Stimulated activated naive B cell treated with anti-CD40 and anti-IgM and Interleukin-4, amounts not matched to agents 10 μg/mL and 1 μg/mL and 100 μg/mL, for 72 hours (primary cell): Measurements from ENCODE around the gene LPIN1.

Experiments
- ATAC-seq, 2 donors: fragments of 150-1000 bp; cut with Tn5 transposase; replicated peaks; 2 replicates each; pipeline ENCODE4 v1.10.0; 2021; ENCODE audit warnings: moderate library complexity in 1 of 2
- DNase-seq: peaks from one replicate; pipeline ENCODE4 v3.0.0; 2021
- H3K27ac Mint-ChIP-seq: one replicate; pipeline ENCODE4 v1.8.0; 2022; ENCODE audit warnings: mild to moderate bottlenecking, mixed read lengths
- H3K27me3 Mint-ChIP-seq, 2 donors: one replicate each; pipeline ENCODE4 v1.8.0; 2022; ENCODE audit warnings: mixed read lengths in 2 of 2
- H3K36me3 Mint-ChIP-seq, 2 donors: one replicate each; pipeline ENCODE4 v1.8.0; 2022; ENCODE audit warnings: mixed read lengths in 2 of 2, mild to moderate bottlenecking in 1 of 2
- H3K4me1 Mint-ChIP-seq, 2 donors: one replicate each; pipeline ENCODE4 v1.8.0; 2022; ENCODE audit warnings: mixed read lengths in 2 of 2, mild to moderate bottlenecking in 1 of 2
- H3K4me3 Mint-ChIP-seq, 2 donors: one replicate each; pipeline ENCODE4 v1.8.0; 2022; ENCODE audit warnings: mild to moderate bottlenecking in 2 of 2, mixed read lengths in 2 of 2, moderate library complexity in 1 of 2
- H3K9me3 Mint-ChIP-seq, 2 donors: one replicate each; pipeline ENCODE4 v1.8.0; 2022; ENCODE audit warnings: mixed read lengths in 2 of 2, mild to moderate bottlenecking in 1 of 2

LPIN1 gene

DNA sequence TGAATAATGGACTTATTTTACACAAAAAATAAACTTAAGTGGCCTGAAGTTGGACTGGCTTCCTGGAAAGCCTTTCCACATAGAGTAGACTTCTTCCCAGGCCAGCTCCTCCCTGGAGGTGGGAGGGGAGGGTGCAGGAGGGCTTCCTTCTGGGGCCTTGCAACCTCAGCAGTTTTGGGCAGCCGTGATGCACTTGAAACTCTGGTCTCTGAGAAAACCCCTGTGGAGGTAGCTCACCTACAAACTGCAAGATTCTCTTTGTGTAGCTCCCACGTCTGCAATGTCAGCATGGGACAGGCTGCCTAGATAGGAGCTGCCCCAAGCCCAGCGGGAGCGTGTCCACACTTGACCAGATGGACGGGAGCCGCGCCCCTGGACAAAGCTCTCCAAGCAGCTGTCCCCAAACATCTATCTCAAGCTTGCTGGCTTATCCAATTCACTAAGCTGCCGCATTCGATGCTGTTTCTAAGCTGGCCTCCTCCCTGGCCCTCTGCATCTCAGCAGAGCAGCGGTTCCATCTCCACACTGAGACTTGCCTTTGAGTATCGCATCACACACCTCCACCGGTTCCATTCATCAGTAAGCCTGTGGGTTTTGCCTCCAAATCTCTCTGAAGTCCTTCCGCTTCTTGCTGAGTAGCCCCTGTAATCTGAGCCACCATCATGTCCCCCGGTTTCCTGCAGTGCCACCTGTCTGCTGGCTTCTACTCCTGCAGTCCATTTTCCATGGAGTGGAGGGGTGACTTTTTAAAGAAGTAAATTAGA is 1.6 kb upstream of the LPIN1 start:
- ATAC-seq = no peak
- H3K27ac Mint-ChIP-seq = peak overlapping the region; percentile 1
- no peaks in the 10 kb centered on the region for H3K9me3 Mint-ChIP-seq
- peaks cover 6 to 10% of the 10 kb centered on the region in 2 donors for H3K36me3 Mint-ChIP-seq
- H3K4me3 Mint-ChIP-seq = peak overlapping the region; percentile 49 to 69
- H3K27me3 Mint-ChIP-seq = peaks cover 0 to 3% of the 10 kb centered on the region in 2 donors
- no peak for DNase-seq
- peaks cover 57 to 72% of the 10 kb centered on the region in 2 donors for H3K4me1 Mint-ChIP-seq

GRCh38 chr2:11745613-11746375 is 638 bp upstream of the LPIN1 start:
- Mint-ChIP-seq H3K36me3 (peaks cover 6 to 10% of the 10 kb centered on the region in 2 donors), H3K9me3 (no peaks in the 10 kb centered on the region)

GRCh38 chr2:11746807-11747459 is 501 bp downstream of the LPIN1 start:
- Mint-ChIP-seq H3K4me3 (peak overlapping the region; percentile 92 to 96), H3K27me3 (no peaks in the 10 kb centered on the region), H3K36me3 (peaks cover 10 to 11% of the 10 kb centered on the region in 2 donors), H3K27ac (peak overlapping the region; percentile 91), H3K4me1 (peaks cover 69 to 83% of the 10 kb centered on the region in 2 donors), H3K9me3 (no peaks in the 10 kb centered on the region)
- DNase-seq (no peak), ATAC-seq (peak; percentile 29 to 33)

More at GRCh38 chr2:11745613-11746375, 638 bp upstream of the LPIN1 start:
- no peaks in the 10 kb centered on the region for H3K27me3 Mint-ChIP-seq
- ATAC-seq = no peak
- no peak for DNase-seq
- peak overlapping the region; percentile 79 to 92 for H3K4me3 Mint-ChIP-seq
- peak overlapping the region; percentile 87 for H3K27ac Mint-ChIP-seq
- H3K4me1 Mint-ChIP-seq = peaks cover 65 to 77% of the 10 kb centered on the region in 2 donors

GRCh38 chr2:11748018-11748860 is 1.8 kb downstream of the LPIN1 start:
- Mint-ChIP-seq H3K4me1 (peaks cover 64 to 84% of the 10 kb centered on the region in 2 donors), H3K27ac (peak overlapping the region; percentile 91), H3K9me3 (no peaks in the 10 kb centered on the region), H3K4me3 (peak overlapping the region; percentile 92 to 96), H3K27me3 (no peaks in the 10 kb centered on the region), H3K36me3 (peaks cover 10 to 11% of the 10 kb centered on the region in 2 donors)
- no peak for ATAC-seq
- no peak for DNase-seq

DNA sequence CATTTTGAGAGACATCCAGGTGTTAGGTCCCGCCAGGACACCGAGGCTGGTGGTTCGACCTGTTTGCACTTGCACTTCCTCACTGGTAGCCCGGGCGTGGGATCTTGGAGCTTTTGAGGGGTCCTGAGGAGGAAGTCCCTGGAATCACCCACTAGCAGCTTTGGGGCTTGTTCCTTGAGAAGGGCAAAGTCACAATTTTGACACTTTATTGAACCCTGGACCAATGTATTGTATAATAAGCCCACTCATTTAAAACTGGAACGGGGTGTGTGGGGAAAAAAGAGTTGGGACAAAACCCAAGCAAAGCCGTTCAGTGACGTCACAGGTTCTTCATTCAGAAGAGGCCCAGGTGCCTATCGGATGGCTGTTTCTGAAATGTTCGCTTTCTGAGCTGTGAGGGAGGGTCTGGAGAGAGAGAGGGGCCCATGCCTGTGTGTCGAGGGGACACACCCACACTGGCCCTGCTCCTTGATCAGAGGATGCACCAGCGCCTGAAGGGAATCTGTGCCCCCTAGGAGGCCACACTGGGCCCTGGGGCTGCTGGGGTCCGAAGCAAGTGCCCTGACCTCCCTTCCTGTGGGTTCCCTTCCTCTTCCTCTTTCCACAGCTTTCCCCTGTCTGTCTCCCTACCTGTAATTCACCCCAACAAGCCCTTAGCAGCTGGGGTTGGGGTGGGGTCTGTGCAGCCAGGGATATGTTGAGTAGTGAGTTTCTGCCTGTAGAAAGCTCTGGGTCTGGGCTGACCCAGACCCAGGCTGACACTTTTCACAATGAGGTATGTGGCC is 2.6 kb downstream of the LPIN1 start:
- Mint-ChIP-seq H3K9me3 (no peaks in the 10 kb centered on the region), H3K4me1 (peaks cover 62 to 84% of the 10 kb centered on the region in 2 donors), H3K4me3 (peak overlapping the region; percentile 92 to 96), H3K36me3 (peaks cover 10 to 11% of the 10 kb centered on the region in 2 donors), H3K27ac (peak overlapping the region; percentile 91), H3K27me3 (no peaks in the 10 kb centered on the region)
- ATAC-seq = no peak
- no peak for DNase-seq

- DNase-seq (peak; percentile 43), ATAC-seq (peak; percentile 2 to 5)
- H3K4me1 Mint-ChIP-seq = peaks cover 63 to 84% of the 10 kb centered on the region in 2 donors
- H3K36me3 Mint-ChIP-seq = peaks cover 10 to 11% of the 10 kb centered on the region in 2 donors
- peak overlapping the region; percentile 92 to 96 for H3K4me3 Mint-ChIP-seq
- no peaks in the 10 kb centered on the region for H3K9me3 Mint-ChIP-seq
- H3K27ac Mint-ChIP-seq = peak overlapping the region; percentile 91
- H3K27me3 Mint-ChIP-seq = no peaks in the 10 kb centered on the region
Measured at GRCh38 chr2:11749646-11750349, 3.4 kb downstream of the LPIN1 start.

DNA sequence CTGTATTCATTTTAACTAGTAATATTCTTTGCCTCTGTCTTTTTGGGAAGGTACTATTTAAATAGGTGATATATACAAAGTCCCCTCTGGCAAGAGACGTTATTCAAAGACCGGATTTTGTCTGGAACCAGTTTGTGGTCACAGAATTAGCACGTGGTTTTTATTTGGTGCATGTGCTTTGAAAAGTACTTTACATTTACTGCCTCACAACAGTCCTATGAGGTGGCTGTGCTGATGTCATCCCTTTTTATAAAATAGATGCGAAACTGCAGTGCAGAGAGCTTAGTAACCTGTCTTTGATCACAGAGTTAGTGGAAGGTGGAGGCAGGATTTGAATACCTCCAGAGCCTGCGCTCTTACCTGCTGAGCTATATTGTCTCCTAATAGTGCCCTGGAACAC is 4.0 kb downstream of the LPIN1 start:
- no peaks in the 10 kb centered on the region for H3K9me3 Mint-ChIP-seq
- H3K36me3 Mint-ChIP-seq = peaks cover 10 to 14% of the 10 kb centered on the region in 2 donors
- DNase-seq = no peak
- peaks cover 63 to 85% of the 10 kb centered on the region in 2 donors for H3K4me1 Mint-ChIP-seq
- H3K4me3 Mint-ChIP-seq = peak overlapping the region; percentile 92 to 96
- H3K27ac Mint-ChIP-seq = peak overlapping the region; percentile 85
- H3K27me3 Mint-ChIP-seq = no peaks in the 10 kb centered on the region
- peak; percentile 14 to 24 for ATAC-seq

GRCh38 chr2:11750917-11751316 is 4.5 kb downstream of the LPIN1 start:
- Mint-ChIP-seq H3K9me3 (no peaks in the 10 kb centered on the region), H3K4me3 (peak overlapping the region; percentile 92 to 96), H3K4me1 (peaks cover 64 to 85% of the 10 kb centered on the region in 2 donors), H3K27ac (peak overlapping the region; percentile 85), H3K36me3 (peaks cover 13 to 15% of the 10 kb centered on the region in 2 donors), H3K27me3 (no peaks in the 10 kb centered on the region)
- ATAC-seq (no peak), DNase-seq (no peak)

- Mint-ChIP-seq H3K27me3 (no peaks in the 10 kb centered on the region), H3K4me1 (peaks cover 55 to 86% of the 10 kb centered on the region in 2 donors), H3K36me3 (peaks cover 8 to 13% of the 10 kb centered on the region in 2 donors), H3K9me3 (no peaks in the 10 kb centered on the region), H3K4me3 (peak overlapping the region; percentile 79 to 81), H3K27ac (peak overlapping the region; percentile 98)
- ATAC-seq (no peak), DNase-seq (no peak)
Measured at GRCh38 chr2:11752906-11753305, 6.5 kb downstream of the LPIN1 start.

- Mint-ChIP-seq H3K9me3 (no peaks in the 10 kb centered on the region), H3K27ac (peak overlapping the region; percentile 98), H3K36me3 (peaks cover 9 to 13% of the 10 kb centered on the region in 2 donors), H3K4me1 (peaks cover 51 to 84% of the 10 kb centered on the region in 2 donors), H3K4me3 (peak overlapping the region; percentile 79 to 81), H3K27me3 (no peaks in the 10 kb centered on the region)
- DNase-seq = peak; percentile 80
- peak; percentile 79 for ATAC-seq
Measured at GRCh38 chr2:11753452-11753885, 7.0 kb downstream of the LPIN1 start.

DNA sequence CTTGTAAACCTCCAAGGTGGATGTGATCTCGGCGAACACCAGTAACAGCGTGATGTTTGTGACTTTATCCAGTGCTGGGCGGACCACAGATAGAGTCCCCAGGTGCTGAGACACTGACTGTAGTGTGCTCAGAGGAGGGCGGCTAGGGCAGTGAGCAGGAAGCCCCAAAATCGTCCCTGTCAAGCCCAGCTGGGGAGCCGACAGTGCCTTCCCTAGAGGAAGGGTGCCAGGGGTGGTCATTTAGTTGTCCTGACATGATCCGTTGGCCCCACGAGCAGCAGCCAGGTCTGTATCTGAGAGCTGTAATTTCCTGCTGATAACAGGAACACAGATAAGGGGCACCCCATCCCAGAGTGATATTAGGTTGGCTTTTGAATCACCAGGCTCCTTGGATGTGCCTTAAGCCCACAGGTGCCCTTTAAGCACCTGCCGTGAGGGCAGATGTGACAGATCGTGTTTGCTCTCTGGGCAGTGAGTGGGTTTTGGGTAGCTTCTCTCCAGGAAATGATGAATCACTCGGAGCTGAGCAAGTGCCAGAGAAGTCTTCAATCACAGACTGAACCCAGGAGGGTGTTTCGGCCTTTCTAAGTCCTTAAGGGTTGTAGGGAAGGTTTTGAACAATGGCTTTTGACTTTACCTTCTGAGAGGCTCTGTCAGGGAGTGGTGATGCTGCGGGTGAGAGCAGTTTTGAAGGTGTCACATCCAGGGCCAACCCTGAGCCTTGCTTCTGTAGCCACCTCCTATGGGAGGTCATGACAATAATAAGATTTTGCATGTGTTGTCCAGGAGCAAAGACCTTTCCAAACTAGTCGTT is 7.7 kb downstream of the LPIN1 start:
- H3K9me3 Mint-ChIP-seq = no peaks in the 10 kb centered on the region
- DNase-seq (peak; percentile 81), ATAC-seq (peak; percentile 71 to 72)
- H3K27ac Mint-ChIP-seq = peak overlapping the region; percentile 98
- H3K27me3 Mint-ChIP-seq = no peaks in the 10 kb centered on the region
- peak overlapping the region; percentile 79 to 81 for H3K4me3 Mint-ChIP-seq
- H3K4me1 Mint-ChIP-seq = peaks cover 49 to 84% of the 10 kb centered on the region in 2 donors
- peaks cover 12 to 18% of the 10 kb centered on the region in 2 donors for H3K36me3 Mint-ChIP-seq

DNA sequence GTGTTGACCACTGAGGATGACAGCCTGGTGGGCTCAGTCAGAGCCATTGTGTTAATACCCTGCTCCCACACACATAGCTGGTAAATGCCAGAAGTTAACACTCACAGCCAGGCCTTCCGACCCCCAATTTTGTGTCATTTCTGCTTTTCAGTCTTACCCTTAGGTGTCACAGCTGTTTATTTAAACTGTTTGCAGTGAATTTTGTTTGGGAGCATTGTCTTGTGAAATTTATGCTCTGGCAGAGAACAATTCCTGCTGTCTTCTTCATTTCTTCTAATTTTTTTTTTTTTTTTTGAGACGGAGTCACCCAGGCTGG is 8.2 kb downstream of the LPIN1 start:
- Mint-ChIP-seq H3K27ac (peak overlapping the region; percentile 98), H3K27me3 (no peaks in the 10 kb centered on the region), H3K9me3 (no peaks in the 10 kb centered on the region), H3K4me3 (peak overlapping the region; percentile 79 to 81), H3K36me3 (peaks cover 14 to 20% of the 10 kb centered on the region in 2 donors), H3K4me1 (peaks cover 46 to 81% of the 10 kb centered on the region in 2 donors)
- ATAC-seq (peak; percentile 31 to 44), DNase-seq (no peak)
